HepG2 (cell line): ENCODE results near the gene USP9X.

Experiments used
- BRD4 ChIP-seq: sonication (generic); formaldehyde crosslinking; IDR thresholded peaks from 2 replicates; pipeline ENCODE4 v1.4.0; 2020; ENCODE audit warnings: missing genetic modification reagents
- EZH2 ChIP-seq: conservative IDR thresholded peaks from 2 replicates; pipeline ENCODE4 v1.6.1; 2012; ENCODE audit warnings: mild to moderate bottlenecking, low read depth, low read length, moderate library complexity
- JARID2 ChIP-seq: sonication (generic); formaldehyde crosslinking; IDR thresholded peaks from 2 replicates; pipeline ENCODE4 v1.8.1; 2023; ENCODE audit warnings: missing genetic modification reagents, inconsistent platforms; ENCODE audit not compliant: insufficient replicate concordance
- JUNB ChIP-seq: sonication (generic); formaldehyde crosslinking; IDR thresholded peaks from 2 replicates; pipeline ENCODE4 v1.8.0; 2022; ENCODE audit warnings: missing genetic modification reagents, mild to moderate bottlenecking, borderline replicate concordance
- MXD1 ChIP-seq: sonication (generic); formaldehyde crosslinking; IDR thresholded peaks from 2 replicates; pipeline ENCODE4 v1.4.0; 2020; ENCODE audit warnings: mild to moderate bottlenecking, missing genetic modification reagents
- ZNF274 ChIP-seq: sonication (generic); formaldehyde crosslinking; IDR thresholded peaks from 2 replicates; pipeline ENCODE4 v1.5.1; 2020; ENCODE audit warnings: mild to moderate bottlenecking, missing genetic modification reagents
- TF ChIP-seq, protein P1 (sequence below): sonication (generic); formaldehyde crosslinking; IDR thresholded peaks from 2 replicates; pipeline ENCODE4 v1.9.0; 2022; ENCODE audit warnings: low read depth, missing genetic modification reagents
- TF ChIP-seq, protein P2 (sequence below): sonication (generic); formaldehyde crosslinking; IDR thresholded peaks from 2 replicates; pipeline ENCODE4 v1.4.0; 2020; ENCODE audit warnings: missing genetic modification reagents

DNA sequence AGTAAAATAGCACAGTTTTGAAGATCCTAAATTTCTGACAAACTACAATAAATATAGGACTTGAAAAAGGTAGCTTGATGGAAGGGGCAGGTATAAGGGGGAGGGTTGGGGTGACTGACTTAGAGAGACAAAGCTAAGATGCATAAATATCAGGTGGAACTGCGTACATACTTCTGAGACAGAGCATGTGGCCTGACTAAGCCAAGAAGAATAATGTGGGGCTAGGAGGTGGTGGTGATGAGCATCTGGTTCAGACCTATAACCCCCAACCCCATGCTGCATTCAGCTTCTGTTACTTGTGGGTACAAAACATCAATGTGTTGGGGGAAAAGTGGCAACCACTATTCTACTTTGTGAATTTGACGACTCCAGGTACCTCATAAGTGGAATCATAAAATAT, 19.8 kb downstream of the USP9X start:
- TF ChIP-seq, protein P1, sequence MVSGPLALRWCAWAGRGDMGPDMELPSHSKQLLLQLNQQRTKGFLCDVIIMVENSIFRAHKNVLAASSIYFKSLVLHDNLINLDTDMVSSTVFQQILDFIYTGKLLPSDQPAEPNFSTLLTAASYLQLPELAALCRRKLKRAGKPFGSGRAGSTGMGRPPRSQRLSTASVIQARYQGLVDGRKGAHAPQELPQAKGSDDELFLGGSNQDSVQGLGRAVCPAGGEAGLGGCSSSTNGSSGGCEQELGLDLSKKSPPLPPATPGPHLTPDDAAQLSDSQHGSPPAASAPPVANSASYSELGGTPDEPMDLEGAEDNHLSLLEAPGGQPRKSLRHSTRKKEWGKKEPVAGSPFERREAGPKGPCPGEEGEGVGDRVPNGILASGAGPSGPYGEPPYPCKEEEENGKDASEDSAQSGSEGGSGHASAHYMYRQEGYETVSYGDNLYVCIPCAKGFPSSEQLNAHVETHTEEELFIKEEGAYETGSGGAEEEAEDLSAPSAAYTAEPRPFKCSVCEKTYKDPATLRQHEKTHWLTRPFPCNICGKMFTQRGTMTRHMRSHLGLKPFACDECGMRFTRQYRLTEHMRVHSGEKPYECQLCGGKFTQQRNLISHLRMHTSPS: no peak
- TF ChIP-seq, protein P2, sequence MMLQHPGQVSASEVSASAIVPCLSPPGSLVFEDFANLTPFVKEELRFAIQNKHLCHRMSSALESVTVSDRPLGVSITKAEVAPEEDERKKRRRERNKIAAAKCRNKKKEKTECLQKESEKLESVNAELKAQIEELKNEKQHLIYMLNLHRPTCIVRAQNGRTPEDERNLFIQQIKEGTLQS (CRISPR knock-in tag): no peak
- TF ChIP-seq JARID2 (CRISPR knock-in tag) (no peak), JUNB (CRISPR knock-in tag) (no peak), MXD1 (no peak), EZH2 (no peak), ZNF274 (CRISPR knock-in tag) (no peak), BRD4 (CRISPR knock-in tag) (no peak)
